ENCODE data around the gene NOTCH2.
"Not testable (repeated sequence)": the region's sequence is repeated elsewhere in the genome, so short reads cannot be mapped to it uniquely, and the experiment has no call there.

The NOTCH2 gene

DNA sequence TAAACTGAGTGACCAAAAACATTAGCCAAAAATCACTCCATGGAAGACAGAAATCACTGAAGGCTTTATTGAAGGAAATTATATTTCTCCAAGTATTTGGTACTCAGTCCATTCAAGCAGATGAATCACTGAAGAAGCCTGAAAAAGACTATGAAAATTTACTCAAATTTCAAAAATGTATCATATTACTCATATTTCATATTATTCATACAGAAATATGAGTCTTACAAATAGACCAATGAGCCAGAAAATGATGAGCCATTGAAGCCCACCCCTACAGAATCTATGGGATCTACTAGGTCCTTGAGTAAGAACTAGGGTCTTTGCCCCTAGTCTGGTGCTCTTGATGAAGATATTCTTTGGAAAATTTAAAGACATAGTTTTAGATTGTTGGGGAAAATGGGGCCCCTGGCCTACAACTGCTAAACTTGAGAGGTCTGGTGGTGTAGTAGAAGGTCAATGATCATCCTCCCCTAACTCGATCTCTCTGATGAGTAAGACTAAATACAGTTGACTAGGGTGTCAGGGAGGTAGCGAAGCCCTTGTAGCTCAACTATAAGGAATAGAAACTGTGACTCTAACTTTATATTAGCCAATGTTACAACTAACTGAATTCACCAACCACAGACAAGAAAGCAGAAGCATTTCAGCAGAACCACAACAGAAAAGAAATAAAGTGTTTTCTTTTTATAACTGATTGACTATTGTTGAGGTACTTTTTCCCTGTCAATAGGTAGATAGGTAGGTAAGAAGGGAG, 81.0 kb downstream of the NOTCH2 start:
- TF ChIP-seq JUND (IDR thresholded peaks at IDR 0.05; ENCODE audit: low read depth), result no peak
- in situ Hi-C loops (cut with HindIII; ENCODE audit: low pct_unique_long_range_greater_than_20kb, low sequenced_read_pairs), result no loop called here
- DNase-seq (ENCODE audit: low read depth in 1 of 2, low spot score in 1 of 2), result no peak

DNA sequence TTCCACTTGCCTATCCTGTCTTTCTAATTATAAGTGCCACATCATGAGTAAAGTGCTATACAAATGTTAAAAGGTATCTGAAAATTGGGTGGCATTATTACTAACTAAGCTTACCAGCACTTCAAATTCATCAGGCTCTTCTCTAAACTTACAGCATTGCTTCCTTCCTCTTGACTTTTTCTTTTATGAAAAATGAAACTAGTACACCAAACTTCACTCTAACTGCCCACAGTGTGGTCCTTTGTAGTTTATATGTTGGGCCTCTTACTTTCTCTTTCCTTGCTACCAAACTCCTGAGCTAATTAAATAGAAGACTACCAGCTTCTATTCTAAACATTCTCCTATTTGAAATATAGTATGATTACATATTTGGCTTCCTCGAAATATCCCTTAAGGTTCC, 81.8 kb downstream of the NOTCH2 start:
- DNase-seq (ENCODE audit: low read depth in 1 of 2, low spot score in 1 of 2), result no peak
- in situ Hi-C loops (cut with HindIII; ENCODE audit: low pct_unique_long_range_greater_than_20kb, low sequenced_read_pairs), result no loop called here
- TF ChIP-seq JUND (IDR thresholded peaks at IDR 0.05; ENCODE audit: low read depth), result no peak

DNA sequence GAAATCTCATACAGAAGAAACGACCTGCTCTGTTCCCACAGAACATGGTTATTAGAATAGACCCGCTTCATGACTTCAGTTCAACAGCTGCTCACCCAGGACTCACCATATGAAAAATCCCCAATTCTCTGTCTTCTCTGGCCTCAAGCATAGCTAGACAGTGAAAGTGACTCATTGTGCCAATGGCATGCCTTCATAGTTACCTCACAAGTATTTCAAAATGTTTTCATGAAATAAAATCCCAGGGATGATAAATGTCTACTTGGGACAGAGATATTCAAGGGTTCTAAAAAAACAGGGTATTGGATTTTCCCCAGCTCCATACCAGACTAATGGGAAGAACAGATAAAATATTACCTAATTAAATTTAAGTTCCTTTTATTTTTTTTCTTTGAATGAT, 82.3 kb downstream of the NOTCH2 start:
- DNase-seq (ENCODE audit: low read depth in 1 of 2, low spot score in 1 of 2), result no peak
- TF ChIP-seq JUND (IDR thresholded peaks at IDR 0.05; ENCODE audit: low read depth), result no peak
- in situ Hi-C loops (cut with HindIII; ENCODE audit: low pct_unique_long_range_greater_than_20kb, low sequenced_read_pairs), result no loop called here

DNA sequence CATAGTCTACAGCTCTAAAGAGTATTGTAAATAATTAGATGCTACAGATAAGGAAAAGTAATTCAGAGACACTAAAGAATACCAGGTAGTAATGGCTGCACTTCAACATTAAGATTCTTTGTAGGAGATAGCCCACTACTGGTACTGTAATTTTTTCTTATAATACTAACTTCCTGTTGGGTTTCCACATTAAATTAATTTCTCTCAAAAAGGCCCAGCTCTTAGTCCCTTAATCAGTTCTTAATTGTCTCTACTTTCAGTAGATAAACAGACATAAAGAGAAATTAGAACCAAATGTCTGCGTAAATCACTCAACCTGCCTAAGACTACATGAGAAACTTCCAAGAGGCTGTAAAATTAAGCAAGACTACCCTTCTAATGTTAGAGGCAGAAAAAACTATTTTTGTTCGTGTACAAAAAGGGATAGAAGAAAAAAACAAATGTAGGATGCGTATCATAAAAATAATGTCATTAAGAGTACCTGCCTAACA, 83.4 kb downstream of the NOTCH2 start:
- TF ChIP-seq JUND (IDR thresholded peaks at IDR 0.05; ENCODE audit: low read depth), result no peak
- in situ Hi-C loops (cut with HindIII; ENCODE audit: low pct_unique_long_range_greater_than_20kb, low sequenced_read_pairs), result no loop called here
- no peak for DNase-seq (ENCODE audit: low read depth in 1 of 2, low spot score in 1 of 2)

DNA sequence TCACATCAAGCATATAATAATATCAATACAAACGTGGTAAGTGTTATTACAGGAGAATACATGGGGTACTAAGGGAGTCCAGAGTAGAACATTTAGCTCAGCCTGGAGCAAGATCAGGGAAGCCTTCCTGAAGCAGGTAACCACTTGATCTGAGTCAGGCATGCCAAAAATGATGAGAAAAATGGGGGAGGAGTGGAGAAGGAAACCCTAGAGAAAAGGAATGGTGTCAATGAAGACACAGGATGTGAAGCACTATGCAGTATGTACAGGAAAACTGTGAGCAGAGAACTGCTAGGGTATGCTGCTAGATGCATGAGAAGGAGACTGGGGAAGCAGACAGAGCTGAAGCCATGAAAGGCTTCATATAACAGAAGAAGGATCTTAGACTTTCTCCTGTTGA, 84.7 kb downstream of the NOTCH2 start:
- no peak for TF ChIP-seq JUND (IDR thresholded peaks at IDR 0.05; ENCODE audit: low read depth)
- DNase-seq (ENCODE audit: low read depth in 1 of 2, low spot score in 1 of 2), result no peak
- in situ Hi-C loops (cut with HindIII; ENCODE audit: low pct_unique_long_range_greater_than_20kb, low sequenced_read_pairs), result no loop called here

DNA sequence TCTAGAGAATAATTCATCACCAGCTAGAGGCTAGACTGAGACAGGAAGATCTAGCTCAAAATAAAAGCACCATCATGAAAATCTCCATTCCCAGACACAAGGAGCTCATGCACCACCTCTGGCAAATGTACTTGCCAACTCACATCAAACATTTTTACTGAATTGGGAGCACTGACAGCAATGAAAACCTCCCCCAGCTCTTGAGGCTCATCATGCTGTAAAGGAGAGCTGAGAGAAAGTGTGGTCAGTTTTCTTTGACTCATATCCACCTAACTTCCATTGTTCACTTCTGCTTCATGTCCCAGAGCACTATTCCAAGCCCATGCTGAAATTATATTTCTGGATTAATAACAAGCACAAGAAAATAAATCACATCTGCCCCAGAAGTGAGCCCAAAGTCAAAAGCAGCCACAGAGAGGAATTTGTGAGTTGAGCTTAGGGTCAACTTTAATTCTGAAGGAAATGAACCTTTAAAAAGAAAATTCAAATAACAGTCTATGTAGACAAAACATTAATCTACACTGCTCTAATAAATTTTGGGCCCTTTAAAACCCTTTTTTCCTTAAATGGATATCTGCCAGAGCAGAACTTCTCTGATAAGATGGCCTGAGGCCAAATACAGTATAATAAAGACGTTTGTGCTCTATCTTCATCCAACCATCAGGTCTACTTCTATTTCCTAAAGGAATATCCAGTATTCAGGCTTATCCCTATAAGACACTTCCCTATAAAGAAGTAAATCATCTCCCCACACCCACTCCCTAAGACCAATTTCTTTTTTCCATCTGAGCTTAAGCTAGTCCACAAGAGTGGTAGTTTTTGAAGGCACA, 87.3 kb downstream of the NOTCH2 start:
- no peak for DNase-seq (ENCODE audit: low read depth in 1 of 2, low spot score in 1 of 2)
- TF ChIP-seq JUND (IDR thresholded peaks at IDR 0.05; ENCODE audit: low read depth), result no peak
- in situ Hi-C loops (cut with HindIII; ENCODE audit: low pct_unique_long_range_greater_than_20kb, low sequenced_read_pairs), result no loop called here

DNA sequence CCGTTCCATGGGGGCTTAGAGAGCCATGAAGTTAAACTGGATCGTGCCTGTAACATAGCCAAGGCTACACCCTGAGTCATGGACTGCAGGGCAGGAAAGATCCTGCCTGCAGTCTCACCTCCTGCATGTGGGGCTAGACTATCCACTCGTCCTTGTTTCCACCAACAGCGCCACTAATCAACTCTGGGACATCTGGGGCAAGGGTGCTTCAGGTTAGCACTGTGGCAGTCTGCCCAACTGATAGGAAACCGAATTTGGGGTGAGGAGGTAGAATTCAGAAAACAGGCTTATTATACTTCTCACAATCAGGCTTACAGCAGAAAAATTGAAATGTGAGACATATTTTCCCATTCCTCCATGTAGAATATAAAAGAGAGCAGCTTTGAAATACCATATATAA, 88.0 kb downstream of the NOTCH2 start:
- no peak for TF ChIP-seq JUND (IDR thresholded peaks at IDR 0.05; ENCODE audit: low read depth)
- no peak for DNase-seq (ENCODE audit: low read depth in 1 of 2, low spot score in 1 of 2)
- in situ Hi-C loops (cut with HindIII; ENCODE audit: low pct_unique_long_range_greater_than_20kb, low sequenced_read_pairs), result no loop called here

DNA sequence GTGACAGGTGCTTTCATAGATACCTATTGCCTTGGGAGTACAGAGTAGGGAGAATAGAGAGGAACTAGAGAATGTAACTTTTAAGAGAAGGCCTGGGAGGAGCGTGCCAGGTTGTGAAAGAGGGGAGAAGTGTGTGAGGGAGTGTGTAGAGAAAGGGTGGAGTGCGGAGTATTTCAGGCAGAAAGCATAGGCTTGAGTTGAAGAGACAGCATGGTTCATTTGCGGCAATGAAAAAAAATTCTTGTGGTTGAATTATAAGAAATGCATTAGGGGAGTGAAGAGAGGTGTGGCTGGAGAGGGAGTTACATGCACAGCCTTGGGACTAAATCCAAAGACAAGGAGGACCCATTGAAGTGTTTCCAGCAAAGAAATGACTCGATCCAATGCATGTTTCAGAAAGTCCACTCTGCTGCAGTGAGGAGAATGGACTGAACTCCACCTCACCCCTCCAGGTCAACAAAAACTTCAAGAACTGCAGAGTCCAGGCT, 91.4 kb downstream of the NOTCH2 start:
- no peak for TF ChIP-seq JUND (IDR thresholded peaks at IDR 0.05; ENCODE audit: low read depth)
- no peak for DNase-seq (ENCODE audit: low read depth in 1 of 2, low spot score in 1 of 2)
- in situ Hi-C loops (cut with HindIII; ENCODE audit: low pct_unique_long_range_greater_than_20kb, low sequenced_read_pairs), result no loop called here

DNA sequence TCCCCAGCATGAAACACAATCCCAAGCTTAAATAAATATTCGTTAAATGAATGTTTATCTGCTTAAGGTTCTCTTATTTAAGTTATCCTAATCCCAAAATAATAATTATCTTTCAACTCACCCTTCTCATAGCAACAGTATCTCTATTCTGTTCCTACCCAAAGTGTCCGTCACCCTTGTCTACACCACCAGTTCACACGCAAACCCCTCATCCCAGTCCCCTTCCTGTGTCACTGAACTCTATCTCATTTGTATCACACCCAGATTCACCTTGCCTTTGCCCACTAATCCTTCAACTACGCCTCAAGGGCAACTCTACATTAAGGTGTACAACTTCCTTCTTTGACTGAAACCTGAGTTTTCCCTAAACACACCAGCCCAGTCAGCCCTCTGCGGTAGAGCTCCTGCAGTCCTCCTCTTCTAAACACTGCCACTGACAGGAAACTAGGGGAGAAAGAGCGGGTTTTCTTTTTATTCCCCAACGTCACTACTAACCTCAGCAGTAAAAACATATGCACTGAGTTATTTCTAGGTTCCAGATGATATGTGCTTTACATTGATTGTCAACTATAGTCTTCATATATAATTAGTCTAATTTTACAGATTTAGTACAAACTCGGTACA, 92.2 kb downstream of the NOTCH2 start:
- in situ Hi-C loops (cut with HindIII; ENCODE audit: low pct_unique_long_range_greater_than_20kb, low sequenced_read_pairs); DNase-seq (ENCODE audit: low read depth in 1 of 2, low spot score in 1 of 2): not testable (repeated sequence)

DNA sequence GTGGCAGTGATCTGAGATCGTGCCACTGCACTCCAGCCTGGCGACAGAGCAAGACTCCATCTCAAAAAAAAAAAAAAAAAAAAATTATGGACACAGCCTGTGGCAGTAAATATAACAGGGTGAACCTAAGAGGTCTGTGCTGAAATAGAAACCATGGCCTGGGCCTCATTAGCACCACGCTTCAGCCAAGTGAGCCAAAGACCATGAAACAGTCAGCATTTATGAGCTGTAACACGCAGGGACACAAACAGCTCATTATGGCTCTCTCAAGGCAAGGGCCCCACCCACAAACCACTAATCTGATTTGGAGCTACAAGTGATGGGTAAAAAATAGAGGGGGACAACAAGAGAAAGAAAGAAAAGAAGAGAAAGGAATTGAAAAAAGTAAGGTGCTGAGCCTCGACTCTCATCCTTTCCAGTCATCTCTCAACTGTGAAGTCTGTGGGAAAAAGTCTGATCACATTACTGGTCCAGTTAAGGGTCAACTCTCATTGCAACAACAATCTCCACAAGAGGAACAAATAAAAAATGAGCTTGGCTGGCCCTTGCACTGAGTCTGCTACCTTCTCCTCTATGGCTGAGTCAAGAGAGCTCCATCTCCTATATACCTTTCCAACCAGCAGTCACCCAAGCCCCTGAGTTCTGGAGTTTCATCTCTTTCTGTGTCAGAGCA, 93.7 kb downstream of the NOTCH2 start:
- in situ Hi-C loops (cut with HindIII; ENCODE audit: low pct_unique_long_range_greater_than_20kb, low sequenced_read_pairs); DNase-seq (ENCODE audit: low read depth in 1 of 2, low spot score in 1 of 2): not testable (repeated sequence)

DNA sequence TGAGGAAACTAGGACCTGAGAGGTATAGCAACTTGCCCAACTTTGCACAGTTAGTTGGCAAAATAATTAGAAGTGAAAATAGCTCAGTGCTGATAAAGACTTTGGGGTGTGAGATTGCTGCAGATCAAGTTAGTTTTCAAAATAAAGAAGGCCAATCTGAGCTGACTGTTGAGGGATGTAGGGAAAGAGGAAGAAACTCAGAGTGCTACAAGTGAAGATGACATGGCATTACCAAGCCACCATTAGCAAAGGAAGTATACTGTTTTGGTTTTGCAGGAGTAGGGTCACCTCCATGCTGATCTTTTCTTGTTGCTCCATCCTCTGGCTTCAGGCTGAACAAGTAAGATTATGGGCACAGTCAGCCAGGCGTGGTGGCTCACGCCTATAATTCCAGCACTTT, 94.5 kb downstream of the NOTCH2 start:
- in situ Hi-C loops (cut with HindIII; ENCODE audit: low pct_unique_long_range_greater_than_20kb, low sequenced_read_pairs), result no loop called here
- no peak for TF ChIP-seq JUND (IDR thresholded peaks at IDR 0.05; ENCODE audit: low read depth)
- DNase-seq (ENCODE audit: low read depth in 1 of 2, low spot score in 1 of 2), result no peak

DNA sequence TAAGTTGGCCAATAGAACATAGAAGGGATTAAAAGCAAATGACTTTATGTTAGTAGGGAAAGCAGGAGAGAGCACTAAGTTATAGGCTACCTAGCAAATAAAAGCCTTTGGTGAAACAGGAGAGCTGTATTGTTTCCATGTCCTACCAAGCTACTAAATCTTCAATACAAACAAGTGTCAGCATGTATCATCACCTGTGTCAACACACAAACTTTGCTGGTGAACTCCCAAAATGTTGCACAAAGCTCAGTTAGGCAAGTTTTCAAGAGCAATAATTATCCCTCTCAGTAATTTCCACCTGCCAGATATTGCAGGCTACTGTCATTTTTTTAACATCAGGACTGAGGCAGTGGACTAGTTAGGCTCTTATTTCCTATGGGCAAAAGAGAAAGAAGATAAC, 95.4 kb downstream of the NOTCH2 start:
- in situ Hi-C loops (cut with HindIII; ENCODE audit: low pct_unique_long_range_greater_than_20kb, low sequenced_read_pairs), result no loop called here
- TF ChIP-seq JUND (IDR thresholded peaks at IDR 0.05; ENCODE audit: low read depth), result no peak

More for the DNA sequence above, 95.4 kb downstream of the NOTCH2 start:
- DNase-seq (ENCODE audit: low read depth in 1 of 2, low spot score in 1 of 2), result peak in 1 of 2 experiments; percentile 9

All from T47D (cell line).